Measurements from ENCODE around the gene NDUFAF7.

DNA sequence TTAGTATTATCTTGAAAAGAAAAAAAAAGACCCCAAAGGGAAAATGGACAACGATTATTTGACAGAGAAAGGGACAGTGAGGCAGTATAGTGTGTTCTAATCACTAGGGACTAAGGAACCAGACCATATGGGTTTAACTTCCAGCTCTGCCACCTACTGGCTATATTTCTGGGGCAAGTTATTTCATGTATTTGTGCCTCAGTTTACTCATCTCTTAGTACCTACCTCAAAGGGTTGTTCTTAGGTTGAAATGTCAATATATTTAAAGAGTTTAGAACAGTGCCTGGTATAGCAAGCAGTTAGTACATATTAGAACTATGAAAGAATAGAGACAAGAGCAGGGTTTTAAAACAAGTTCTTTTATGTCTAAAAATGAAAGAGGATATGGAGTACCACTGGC is 50.5 kb downstream of the NDUFAF7 start:
- TF ChIP-seq, protein P1, sequence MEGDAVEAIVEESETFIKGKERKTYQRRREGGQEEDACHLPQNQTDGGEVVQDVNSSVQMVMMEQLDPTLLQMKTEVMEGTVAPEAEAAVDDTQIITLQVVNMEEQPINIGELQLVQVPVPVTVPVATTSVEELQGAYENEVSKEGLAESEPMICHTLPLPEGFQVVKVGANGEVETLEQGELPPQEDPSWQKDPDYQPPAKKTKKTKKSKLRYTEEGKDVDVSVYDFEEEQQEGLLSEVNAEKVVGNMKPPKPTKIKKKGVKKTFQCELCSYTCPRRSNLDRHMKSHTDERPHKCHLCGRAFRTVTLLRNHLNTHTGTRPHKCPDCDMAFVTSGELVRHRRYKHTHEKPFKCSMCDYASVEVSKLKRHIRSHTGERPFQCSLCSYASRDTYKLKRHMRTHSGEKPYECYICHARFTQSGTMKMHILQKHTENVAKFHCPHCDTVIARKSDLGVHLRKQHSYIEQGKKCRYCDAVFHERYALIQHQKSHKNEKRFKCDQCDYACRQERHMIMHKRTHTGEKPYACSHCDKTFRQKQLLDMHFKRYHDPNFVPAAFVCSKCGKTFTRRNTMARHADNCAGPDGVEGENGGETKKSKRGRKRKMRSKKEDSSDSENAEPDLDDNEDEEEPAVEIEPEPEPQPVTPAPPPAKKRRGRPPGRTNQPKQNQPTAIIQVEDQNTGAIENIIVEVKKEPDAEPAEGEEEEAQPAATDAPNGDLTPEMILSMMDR (conservative IDR thresholded peaks at IDR 0.05), result peak; percentile 26
- TF ChIP-seq ZFX (IDR thresholded peaks at IDR 0.05), result no peak
